Activated CD8-positive, alpha-beta memory T cell treated with anti-CD3 and anti-CD28 coated beads for 24 hours (primary cell): ENCODE data around the gene COLEC11.
A peak's percentile ranks its signal among the peaks of the same experiment; 100 is the strongest.
"Not testable (repeated sequence)": the region's sequence is repeated elsewhere in the genome, so short reads cannot be mapped to it uniquely, and the experiment has no call there.

Experiments
- DNase-seq: peaks from one replicate; pipeline ENCODE4 v3.0.0-alpha.2; 2020

COLEC11 gene

DNA sequence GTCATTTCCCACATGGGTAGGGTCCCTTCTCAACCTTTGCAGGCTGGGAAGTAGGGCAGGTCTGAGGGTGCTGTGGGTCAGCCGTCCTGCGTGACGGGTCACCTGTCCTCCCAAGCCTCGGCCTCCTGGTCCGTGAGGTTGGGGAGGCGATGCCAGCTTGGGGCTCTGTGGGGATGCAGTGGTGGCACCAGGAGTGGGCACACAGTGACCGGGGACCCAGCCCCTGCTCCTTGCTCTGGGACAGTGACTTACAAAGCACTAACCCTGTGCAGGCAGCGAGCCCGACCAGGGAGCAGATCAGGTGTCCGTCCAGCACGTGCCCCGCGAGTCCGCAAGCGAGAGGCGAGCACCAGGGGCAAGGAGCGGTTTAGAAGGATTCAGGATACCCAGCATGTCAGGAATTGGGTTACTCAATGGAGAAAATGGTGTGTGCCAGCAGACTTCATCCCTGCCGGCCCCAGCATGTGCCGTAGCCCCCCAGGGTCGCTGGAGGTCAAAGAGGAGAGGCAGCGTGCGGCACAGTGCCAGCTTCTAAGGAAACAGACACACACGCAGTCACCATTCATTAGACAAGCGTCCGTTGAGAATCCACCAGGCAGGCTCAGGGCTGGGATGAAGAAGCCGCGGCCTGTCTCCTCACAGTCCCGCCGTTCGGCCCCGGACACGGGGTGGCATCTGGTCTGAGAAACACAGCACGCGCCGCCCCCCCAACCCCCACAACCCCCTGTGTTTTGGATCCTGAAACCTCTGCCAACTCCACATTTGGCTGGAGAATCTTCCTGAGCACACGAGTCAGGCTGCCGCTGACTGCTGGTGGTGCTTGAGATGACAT, 11.7 kb downstream of the COLEC11 start:
- DNase-seq: peak; percentile 47

DNA sequence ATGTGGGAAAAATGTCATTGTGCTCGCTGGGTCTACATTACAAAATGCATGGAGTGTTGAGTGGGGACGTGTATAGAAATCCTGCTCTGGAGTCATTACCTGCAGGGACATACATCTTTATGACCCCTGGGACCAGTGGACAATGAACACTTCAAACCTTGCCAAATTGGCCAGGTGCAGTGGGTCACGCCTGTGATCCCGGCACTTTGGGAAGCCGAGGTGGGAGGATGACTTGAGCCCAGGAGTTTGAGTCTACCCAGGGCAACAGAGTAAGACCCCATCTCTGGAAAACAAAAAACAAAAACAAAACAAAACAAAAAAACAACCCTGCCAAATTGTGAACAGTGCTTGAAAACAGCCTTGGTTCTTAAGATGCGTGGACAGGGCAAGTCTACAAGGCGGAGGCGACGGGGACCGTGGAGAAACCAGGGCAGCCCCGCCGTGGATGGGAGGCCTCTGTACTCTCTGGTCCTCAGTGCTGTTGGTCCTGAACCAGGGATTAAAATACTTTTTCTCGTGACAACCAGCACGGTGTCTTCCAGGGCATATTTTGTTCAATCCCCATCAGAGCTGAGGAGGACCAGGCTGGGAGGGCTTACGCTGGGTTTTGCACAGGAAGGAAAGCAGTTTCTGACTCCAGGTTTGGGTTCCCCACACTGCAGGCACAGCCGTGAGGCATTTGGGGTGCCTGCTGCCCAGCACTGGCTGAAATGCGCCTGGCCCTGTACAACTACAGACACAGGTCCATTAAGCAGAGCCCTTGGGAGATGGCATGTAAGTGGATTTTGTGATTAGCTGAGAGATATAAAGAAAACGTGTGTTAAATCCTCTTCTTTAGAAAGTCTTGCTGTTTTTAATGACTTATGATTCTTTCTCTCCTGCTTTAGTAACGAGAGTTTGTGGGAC, 13.7 kb downstream of the COLEC11 start:
- DNase-seq: peak; percentile 40

DNA sequence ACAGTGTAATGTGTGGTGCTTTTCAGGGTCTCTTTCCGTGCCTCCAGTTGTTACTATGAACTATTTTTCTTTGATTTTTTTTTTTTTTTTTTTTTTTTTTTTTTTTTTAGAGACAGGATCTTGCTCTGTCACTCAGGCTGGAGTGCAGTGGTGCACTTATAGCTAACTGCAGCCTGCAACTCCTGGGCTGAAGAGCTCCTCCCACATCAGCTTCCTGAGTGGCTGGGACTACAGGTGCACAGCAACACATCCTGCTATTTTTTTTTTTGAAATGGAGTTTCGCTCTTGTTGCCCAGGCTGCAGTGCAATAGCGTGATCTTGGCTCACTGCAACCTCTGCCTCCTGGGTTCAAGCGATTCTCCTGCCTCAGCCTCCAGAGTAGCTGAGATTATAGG, 14.4 kb downstream of the COLEC11 start:
- not testable (repeated sequence) for DNase-seq

GRCh38 chr2:3610415-3610814, 15.5 kb downstream of the COLEC11 start:
- peak; percentile 13 for DNase-seq

GRCh38 chr2:3610881-3611505, 16.1 kb downstream of the COLEC11 start:
- DNase-seq: peak; percentile 17

DNA sequence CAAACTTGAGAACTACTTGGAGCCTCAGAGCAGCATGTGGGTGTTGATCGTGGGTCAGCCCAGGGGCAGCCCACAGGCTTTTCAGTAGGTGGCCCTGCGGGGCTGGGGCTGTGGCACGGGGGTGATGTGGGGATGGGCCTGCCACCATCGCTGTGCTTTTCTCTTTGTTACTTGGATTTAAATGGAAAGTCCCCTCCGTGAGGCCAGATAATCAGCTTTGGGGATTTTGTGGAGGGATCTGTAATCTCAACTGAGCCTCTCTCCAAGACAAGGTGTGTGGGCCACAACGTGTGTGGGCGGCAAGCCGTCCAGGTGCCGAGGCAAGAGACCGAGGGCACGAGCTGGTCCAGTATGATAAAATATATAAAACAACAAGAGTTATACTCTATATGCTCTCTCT, 16.7 kb downstream of the COLEC11 start:
- DNase-seq: peak; percentile 28

DNA sequence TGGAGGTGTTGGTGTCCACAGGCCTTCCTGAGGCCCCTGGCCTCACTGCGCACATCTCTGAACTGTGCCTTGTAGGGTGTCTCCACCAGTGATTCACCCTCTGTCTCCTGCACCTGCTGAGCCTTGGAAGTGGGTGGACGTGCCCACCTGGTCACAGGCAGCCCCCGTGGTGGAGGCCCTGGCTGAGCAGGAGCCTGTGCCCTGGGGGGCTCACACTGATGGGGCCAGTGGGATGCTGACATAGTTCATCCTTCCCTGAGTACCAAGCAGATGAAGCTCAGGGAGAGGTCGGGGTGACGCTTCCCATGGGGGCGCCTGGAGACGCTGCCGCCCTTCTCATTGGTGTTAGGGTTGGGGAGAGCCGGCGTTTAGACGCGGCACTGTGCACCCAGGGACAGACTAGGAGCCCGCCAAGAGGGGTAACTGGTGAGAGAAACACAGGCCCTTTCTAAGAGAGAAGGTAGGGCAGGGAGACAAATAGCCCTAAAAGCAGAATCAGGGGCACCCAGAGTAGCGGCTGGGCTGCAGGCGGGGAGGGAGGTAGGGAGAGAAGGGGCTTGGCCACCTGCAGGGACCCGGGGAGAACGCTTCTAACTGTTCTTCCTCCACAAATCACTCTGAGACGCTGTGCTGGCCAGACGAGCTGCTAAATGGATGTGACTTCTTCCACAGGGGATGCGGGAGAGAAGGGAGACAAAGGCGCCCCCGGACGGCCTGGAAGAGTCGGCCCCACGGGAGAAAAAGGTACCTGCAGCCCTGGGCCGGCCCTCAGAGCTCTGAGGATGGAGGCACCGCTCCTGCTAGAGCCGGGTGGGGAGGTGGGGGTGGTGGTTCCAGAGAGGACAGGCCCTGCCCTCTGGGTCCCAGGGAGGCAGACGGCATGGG, 18.0 kb downstream of the COLEC11 start:
- DNase-seq: peak; percentile 38

GRCh38 chr2:3613524-3613905, 18.6 kb downstream of the COLEC11 start:
- no peak for DNase-seq

- not testable (repeated sequence) for DNase-seq
These were observed 19.8 kb downstream of the COLEC11 start for GRCh38 chr2:3614743-3615142.

DNA sequence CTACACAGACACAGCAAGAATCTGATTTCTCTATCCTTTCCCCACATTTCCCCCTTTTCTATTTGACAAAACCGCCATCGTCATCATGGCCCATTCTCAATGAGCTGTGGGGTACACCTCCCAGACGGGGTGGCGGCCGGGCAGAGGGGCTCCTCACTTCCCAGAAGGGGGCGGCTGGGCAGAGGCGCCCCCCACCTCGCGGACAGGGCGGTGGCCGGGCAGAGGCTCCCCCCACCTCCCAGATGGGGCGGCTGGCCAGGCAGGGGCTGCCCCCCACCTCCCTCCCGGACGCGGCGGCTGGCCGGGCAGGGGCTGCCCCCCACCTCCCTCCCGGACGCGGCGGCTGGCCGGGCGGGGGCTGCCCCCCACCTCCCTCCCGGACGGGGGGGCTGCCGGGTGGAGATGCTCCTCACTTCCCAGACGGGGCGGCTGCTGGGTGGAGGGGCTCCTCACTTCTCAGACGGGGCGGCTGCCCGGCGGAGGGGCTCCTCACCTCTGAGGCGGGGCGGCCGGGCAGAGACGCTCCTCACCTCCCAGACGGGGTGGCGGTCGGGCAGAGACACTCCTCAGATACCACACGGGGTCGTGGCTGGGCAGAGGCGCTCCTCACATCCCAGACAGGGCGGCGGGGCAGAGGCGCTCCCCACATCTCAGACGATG, 20.8 kb downstream of the COLEC11 start:
- DNase-seq: peak; percentile 19

DNA sequence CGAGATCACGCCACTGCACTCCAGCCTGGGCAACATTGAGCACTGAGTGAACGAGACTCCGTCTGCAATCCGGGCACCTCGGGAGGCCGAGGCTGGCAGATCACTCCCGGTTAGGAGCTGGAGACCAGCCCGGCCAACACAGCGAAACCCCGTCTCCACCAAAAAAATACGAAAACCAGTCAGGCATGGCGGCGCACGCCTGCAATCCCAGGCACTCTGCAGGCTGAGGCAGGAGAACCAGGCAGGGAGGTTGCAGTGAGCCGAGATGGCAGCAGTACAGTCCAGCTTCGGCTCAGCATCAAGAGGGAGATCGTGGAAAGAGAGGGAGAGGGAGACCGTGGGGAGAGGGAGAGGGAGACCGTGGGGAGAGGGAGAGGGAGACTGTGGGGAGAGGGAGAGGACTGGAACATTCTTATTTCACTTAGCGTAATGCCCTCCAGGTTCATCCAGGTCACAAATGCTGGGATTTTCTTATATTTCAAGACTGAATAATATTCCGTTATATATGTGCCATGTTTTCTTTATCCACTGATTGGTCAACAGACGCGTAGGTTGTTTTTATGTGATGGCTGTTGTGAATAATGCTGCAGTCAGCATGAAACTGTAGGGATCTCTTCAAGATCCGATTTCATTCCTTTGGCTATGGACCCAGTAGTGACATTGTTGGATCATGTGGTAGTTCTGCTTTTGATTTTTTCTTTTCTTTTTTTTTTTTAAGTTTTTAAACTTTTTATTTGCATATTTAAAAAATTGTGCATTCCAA, 21.7 kb downstream of the COLEC11 start:
- peak; percentile 5 for DNase-seq

DNA sequence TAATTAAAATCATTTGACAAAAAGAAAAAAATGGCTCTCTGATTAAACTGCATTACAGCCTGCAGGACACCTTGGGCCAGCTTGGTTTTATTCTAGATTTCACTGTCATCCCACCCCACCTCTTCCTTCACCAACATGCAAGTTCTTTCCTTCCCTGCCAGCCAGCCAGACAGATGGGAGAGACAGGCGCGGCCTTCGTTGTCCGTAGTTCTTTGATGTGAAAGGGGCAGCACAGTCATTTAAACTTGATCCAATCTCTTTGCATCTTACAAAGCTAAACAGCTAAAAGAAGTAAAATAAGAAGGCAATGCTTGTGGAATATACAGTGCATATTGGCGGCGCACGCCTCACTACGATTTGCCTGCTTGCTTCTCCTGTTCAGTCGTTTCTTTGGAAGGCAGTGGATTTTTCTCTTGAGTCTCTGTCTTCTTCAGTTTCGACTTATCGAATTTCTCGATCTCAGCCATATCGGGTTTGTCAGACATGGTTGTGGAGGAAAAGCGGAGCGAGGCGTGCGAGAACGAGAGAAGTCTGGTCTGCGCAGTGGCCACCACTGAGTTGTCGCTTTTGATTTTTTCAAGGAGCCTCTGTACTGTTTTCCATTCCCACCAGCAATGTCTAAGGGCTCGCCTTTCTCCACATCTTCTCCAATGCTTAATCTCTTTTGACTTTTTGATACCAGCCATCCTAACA, 22.4 kb downstream of the COLEC11 start:
- DNase-seq: no peak

- no peak for DNase-seq
These were observed 23.5 kb downstream of the COLEC11 start for GRCh38 chr2:3618367-3618766.

- DNase-seq: no peak
These were observed 24.1 kb downstream of the COLEC11 start for GRCh38 chr2:3619033-3619432.

- DNase-seq: not testable (repeated sequence)
These were observed 24.7 kb downstream of the COLEC11 start for GRCh38 chr2:3619661-3620060.

DNA sequence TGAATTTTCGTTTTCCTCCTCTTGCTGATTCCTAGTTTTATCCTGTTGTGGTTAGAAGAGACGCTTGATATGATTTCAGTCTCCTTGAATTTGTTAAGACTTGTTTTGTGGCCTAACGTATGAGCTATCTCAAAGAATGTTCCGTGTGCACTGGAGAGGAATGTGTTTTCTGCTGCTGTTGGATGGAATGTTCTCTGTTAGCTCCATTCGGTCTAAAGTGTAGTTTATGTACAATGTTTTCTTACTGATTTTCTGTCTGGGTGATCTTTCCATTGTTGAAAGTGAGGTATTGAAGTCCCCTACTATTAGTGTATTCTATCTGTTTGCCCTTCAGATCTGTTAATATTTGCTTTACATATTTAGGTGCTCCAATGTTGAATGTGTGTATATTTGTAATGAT, 25.9 kb downstream of the COLEC11 start:
- DNase-seq: no peak

GRCh38 chr2:3622967-3623366, 28.1 kb downstream of the COLEC11 start:
- no peak for DNase-seq

DNA sequence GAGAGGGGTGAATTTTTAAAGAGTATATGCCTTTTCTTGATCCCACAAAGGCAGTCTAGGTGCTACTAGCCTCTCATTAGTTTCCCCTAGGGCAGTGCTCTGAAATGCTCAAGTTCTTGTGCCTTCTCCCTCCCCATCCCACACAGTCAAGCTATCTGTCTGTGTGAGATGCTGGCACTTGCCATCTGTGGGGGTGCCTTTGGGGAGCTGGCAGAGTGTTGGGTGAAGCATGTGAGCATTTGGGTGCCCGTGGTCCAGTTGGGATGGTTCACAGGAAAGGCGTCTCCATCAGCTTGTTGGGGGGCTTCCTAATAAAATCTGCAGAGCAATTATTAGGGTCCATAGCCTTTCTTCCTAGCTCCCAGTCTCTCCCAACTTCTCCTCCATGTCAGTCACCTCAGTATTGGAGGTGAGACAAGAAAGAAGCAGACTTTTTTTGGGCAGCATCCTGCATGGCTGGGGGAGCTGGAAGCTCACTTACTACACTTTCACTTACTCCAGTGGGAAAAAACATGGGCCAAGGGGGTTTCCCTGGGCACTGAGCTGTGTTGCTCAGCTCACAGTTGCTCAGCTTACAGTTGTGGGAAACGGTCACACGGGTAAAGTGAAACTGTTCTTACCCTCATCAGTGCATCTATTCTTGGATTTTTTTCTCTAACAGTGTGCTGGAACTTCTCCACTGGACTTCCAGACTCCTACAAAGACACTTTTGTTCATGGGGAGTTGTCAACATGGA, 29.3 kb downstream of the COLEC11 start:
- no peak for DNase-seq

DNA sequence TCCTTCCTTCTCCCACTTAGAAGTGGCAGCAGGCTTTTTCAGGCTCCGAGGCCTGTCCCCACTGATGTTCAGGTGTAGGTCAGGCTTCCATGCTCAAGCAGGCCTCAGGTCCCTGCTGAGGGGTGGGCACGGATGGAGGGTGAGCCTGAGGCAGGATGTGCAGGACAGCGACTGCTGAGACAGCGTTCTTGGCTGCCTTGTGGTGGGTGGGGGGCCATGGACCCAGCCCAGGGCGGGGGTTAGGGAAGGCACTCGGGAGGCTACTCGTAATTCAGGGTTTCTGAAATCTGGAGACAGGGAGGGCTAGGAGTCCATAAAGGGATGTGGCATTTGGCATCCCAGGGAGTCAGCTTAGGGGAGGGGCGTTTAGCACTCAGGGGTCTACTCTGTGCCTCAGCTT, 30.3 kb downstream of the COLEC11 start:
- DNase-seq: no peak
